Measurements from ENCODE around the gene C6.
"Not testable (repeated sequence)": the region's sequence is repeated elsewhere in the genome, so short reads cannot be mapped to it uniquely, and the experiment has no call there.

C6 gene

GRCh38 chr5:41213340-41213739 lies at the start of gene C6:
Gene C6, minus strand, starts transcription at chr5:41213532. Its CDS starts 10,302 bp downstream, at chr5:41203230.
- DNase-seq: no peak

- DNase-seq: no peak
These were observed 43.1 kb upstream of the C6 start for GRCh38 chr5:41256400-41256799.

- DNase-seq: no peak
These were observed 39.8 kb upstream of the C6 start for GRCh38 chr5:41253109-41253508.

- DNase-seq: no peak
These were observed 38.7 kb upstream of the C6 start for GRCh38 chr5:41252036-41252435.

- no peak for DNase-seq
These were observed 37.1 kb upstream of the C6 start for GRCh38 chr5:41250351-41250987.

- DNase-seq: no peak
These were observed 33.8 kb upstream of the C6 start for GRCh38 chr5:41247135-41247534.

GRCh38 chr5:41246376-41246775 lies 33.0 kb upstream of the C6 start:
- no peak for DNase-seq

- DNase-seq: no peak
These were observed 30.2 kb upstream of the C6 start for GRCh38 chr5:41243558-41243957.

- no peak for DNase-seq
These were observed 27.7 kb upstream of the C6 start for GRCh38 chr5:41240985-41241384.

- DNase-seq: no peak
These were observed 27.1 kb upstream of the C6 start for GRCh38 chr5:41240390-41240789.

GRCh38 chr5:41234475-41234874 lies 21.1 kb upstream of the C6 start:
- no peak for DNase-seq

- no peak for DNase-seq
These were observed 19.5 kb upstream of the C6 start for GRCh38 chr5:41232797-41233196.

- not testable (repeated sequence) for DNase-seq
These were observed 16.9 kb upstream of the C6 start for GRCh38 chr5:41230276-41230675.

GRCh38 chr5:41223962-41224361 lies 10.6 kb upstream of the C6 start:
- no peak for DNase-seq

GRCh38 chr5:41219658-41220269 lies 6.4 kb upstream of the C6 start:
- DNase-seq: no peak

- DNase-seq: no peak
These were observed 5.8 kb upstream of the C6 start for GRCh38 chr5:41218929-41219657.

- no peak for DNase-seq
These were observed 850 bp upstream of the C6 start for GRCh38 chr5:41214182-41214581.

- DNase-seq: no peak
These were observed 397 bp downstream of the C6 start for GRCh38 chr5:41212935-41213334.

- DNase-seq: no peak
These were observed 1.9 kb downstream of the C6 start for GRCh38 chr5:41211417-41211816.

GRCh38 chr5:41205475-41205874 lies 7.9 kb downstream of the C6 start:
- DNase-seq: not testable (repeated sequence)

- DNase-seq: no peak
These were observed 10.3 kb downstream of the C6 start for GRCh38 chr5:41203033-41203432.

GRCh38 chr5:41201082-41201772 lies 12.1 kb downstream of the C6 start:
- DNase-seq: no peak

- DNase-seq: no peak
These were observed 12.8 kb downstream of the C6 start for GRCh38 chr5:41200506-41200905.

GRCh38 chr5:41199660-41200059 lies 13.7 kb downstream of the C6 start:
- no peak for DNase-seq
